ENCODE measurements around the gene MYLK4. TPM values are rescaled to one million over a fixed set of nuclear protein-coding genes. Genes with fewer than 3 reads are reported as not detected.

The MYLK4 gene
- total and polyA plus RNA-seq, 2 of the 13 experiments (the other 11 are each of a cell fraction or from before 2014, with no cell fraction given) = 0.26 to 0.29 TPM

DNA sequence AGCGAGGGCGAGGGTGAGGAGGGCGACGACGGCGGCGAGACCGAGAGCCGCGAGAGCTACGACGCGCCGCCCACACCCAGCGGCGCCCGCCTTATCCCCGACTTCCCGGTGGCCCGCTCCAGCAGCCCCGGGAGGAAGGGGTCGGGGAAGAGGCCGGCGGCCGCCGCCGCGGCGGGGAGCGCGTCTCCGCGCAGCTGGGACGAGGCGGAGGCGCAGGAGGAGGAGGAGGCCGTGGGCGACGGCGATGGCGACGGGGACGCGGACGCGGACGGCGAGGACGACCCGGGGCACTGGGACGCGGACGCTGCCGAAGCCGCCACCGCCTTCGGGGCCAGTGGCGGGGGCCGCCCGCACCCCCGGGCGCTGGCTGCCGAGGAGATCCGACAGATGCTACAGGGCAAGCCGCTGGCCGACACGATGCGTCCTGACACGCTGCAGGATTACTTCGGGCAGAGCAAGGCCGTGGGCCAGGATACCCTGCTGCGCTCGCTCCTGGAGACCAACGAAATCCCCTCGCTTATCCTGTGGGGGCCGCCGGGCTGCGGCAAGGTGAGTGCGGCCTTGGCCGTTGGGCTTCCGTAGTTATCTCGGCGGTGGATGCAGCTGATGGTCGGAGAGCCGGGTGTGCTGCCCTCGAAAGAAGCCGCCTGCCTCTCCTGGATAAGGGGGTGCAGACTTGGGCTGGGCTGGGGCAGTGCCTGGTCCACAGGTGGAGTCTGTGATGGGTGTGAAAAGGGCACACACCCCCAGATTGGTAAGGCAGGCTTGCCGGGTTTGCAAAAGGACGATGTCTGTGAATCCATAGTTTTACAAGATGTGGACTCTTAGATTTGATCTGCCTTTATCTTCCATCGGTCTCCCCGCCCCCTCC is 15.4 kb upstream of the MYLK4 start (continued):
- TF ChIP-seq ZNF34 (CRISPR knock-in tag; IDR thresholded peaks at IDR 0.05; ENCODE audit: borderline replicate concordance) (0 out of 2 replicates have a peak, but pooled peaks have one; percentile 49), HMGXB4 (CRISPR knock-in tag; IDR thresholded peaks at IDR 0.05; ENCODE audit: borderline replicate concordance in 1 of 2, low read depth in 1 of 2) (peak; percentile 38 to 69; a peak in 2 of 4 replicates), RFX5 (IDR thresholded peaks at IDR 0.05; ENCODE audit: low read depth, low read length) (no peak), ZNF780A (CRISPR knock-in tag; IDR thresholded peaks at IDR 0.05) (peak; percentile 62; the same call in 1 of the 2 replicates), PATZ1 (CRISPR knock-in tag; IDR thresholded peaks at IDR 0.05) (peak; percentile 66), ZFP91 (CRISPR knock-in tag; IDR thresholded peaks at IDR 0.05; ENCODE audit: borderline replicate concordance) (peak; percentile 66), ATF7 (IDR thresholded peaks at IDR 0.05) (no peak), ATF7 (CRISPR knock-in tag; IDR thresholded peaks at IDR 0.05) (0 out of 2 replicates have a peak, but pooled peaks have one; percentile 27), KMT2B (CRISPR knock-in tag; IDR thresholded peaks at IDR 0.05) (peak; percentile 57; the same call in 1 of the 2 replicates), AGO1 (IDR thresholded peaks at IDR 0.05; ENCODE audit: low read depth, low read length, poor library complexity, severe bottlenecking) (no peak), ZNF710 (CRISPR knock-in tag; IDR thresholded peaks at IDR 0.05; ENCODE audit: borderline replicate concordance) (peak; percentile 76), ZNF883 (CRISPR knock-in tag; IDR thresholded peaks at IDR 0.05; ENCODE audit: not compliant biosample characterization) (peak; percentile 67), SNAPC2 (CRISPR knock-in tag; IDR thresholded peaks at IDR 0.05) (peak; percentile 26; the same call in 1 of the 2 replicates), ZNF383 (CRISPR knock-in tag; IDR thresholded peaks at IDR 0.05; ENCODE audit: borderline replicate concordance) (0 out of 2 replicates have a peak, but pooled peaks have one; percentile 36), RARA (CRISPR knock-in tag; IDR thresholded peaks at IDR 0.05) (no peak), REL (CRISPR knock-in tag; conservative IDR thresholded peaks at IDR 0.05) (peak; percentile 45; the same call in 1 of the 2 replicates), HDAC1 (CRISPR knock-in tag; IDR thresholded peaks at IDR 0.05) (peak; percentile 77), REPIN1 (CRISPR knock-in tag; IDR thresholded peaks at IDR 0.05; ENCODE audit: borderline replicate concordance, low read depth) (no peak), PAX8 (CRISPR knock-in tag; IDR thresholded peaks at IDR 0.05; ENCODE audit: borderline replicate concordance) (peak; percentile 61; the same call in 1 of the 2 replicates), HIVEP1 (CRISPR knock-in tag; IDR thresholded peaks at IDR 0.05) (peak; percentile 78; the same call in 1 of the 2 replicates)

All from HepG2 (cell line).